PC-3 (cell line): Measurements from ENCODE around the gene KCNJ5.

Source experiments
- EZH2 ChIP-seq: fragments of 300-600 bp; sonication (generic); IDR thresholded peaks from one replicate; pipeline ENCODE4 v1.6.1; 2017; ENCODE audit warnings: antibody characterized with exemption, mild to moderate bottlenecking, low read length; ENCODE audit not compliant: unreplicated experiment
- EZH2phosphoT487 ChIP-seq: fragments of 300-600 bp; sonication (generic); IDR thresholded peaks from 2 replicates; pipeline ENCODE4 v1.6.1; 2018; ENCODE audit warnings: mild to moderate bottlenecking, antibody characterized with exemption, low read length, borderline replicate concordance
- TF ChIP-seq, protein P1 (sequence below): fragments of 300-600 bp; sonication (generic); conservative IDR thresholded peaks from 2 replicates; pipeline ENCODE4 v1.5.1; 2017; ENCODE audit warnings: antibody characterized with exemption, low read depth, mild to moderate bottlenecking, low read length

GRCh38 chr11:128949791-128950454 is 58.8 kb downstream of the KCNJ5 start:
- TF ChIP-seq, protein P1, sequence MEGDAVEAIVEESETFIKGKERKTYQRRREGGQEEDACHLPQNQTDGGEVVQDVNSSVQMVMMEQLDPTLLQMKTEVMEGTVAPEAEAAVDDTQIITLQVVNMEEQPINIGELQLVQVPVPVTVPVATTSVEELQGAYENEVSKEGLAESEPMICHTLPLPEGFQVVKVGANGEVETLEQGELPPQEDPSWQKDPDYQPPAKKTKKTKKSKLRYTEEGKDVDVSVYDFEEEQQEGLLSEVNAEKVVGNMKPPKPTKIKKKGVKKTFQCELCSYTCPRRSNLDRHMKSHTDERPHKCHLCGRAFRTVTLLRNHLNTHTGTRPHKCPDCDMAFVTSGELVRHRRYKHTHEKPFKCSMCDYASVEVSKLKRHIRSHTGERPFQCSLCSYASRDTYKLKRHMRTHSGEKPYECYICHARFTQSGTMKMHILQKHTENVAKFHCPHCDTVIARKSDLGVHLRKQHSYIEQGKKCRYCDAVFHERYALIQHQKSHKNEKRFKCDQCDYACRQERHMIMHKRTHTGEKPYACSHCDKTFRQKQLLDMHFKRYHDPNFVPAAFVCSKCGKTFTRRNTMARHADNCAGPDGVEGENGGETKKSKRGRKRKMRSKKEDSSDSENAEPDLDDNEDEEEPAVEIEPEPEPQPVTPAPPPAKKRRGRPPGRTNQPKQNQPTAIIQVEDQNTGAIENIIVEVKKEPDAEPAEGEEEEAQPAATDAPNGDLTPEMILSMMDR: no peak
- TF ChIP-seq EZH2: no peak
- no peak for TF ChIP-seq EZH2phosphoT487
